D721Med (cell line): ENCODE results near the gene PCDHA13.

ENCODE experiments used
- DNase-seq: peaks from one replicate; pipeline ENCODE4 v3.0.0; 2011; ENCODE audit warnings: low spot score; ENCODE audit not compliant: insufficient read length
- FAIRE-seq: peaks from 2 replicates; lab custom pipeline; 2011; peaks lifted over from hg19 to GRCh38; lab: Jason Lieb, UNC
- CTCF ChIP-seq: IDR thresholded peaks from 2 replicates; pipeline ENCODE4 v1.5.1; 2012; ENCODE audit warnings: mild to moderate bottlenecking, control low read depth; ENCODE audit not compliant: insufficient read depth; ENCODE audit errors: missing control alignments

The PCDHA13 gene

GRCh38 chr5:140883927-140884697, 2.2 kb downstream of the PCDHA13 start:
- DNase-seq, result no peak
- no peak for FAIRE-seq
- TF ChIP-seq CTCF, result no peak

- no peak for TF ChIP-seq CTCF
- FAIRE-seq, result no peak
These were observed 34.4 kb downstream of the PCDHA13 start for GRCh38 chr5:140916325-140916724.

GRCh38 chr5:140923601-140924000, 41.7 kb downstream of the PCDHA13 start:
- no peak for TF ChIP-seq CTCF
- DNase-seq, result no peak
- no peak for FAIRE-seq

More at GRCh38 chr5:140916325-140916724, 34.4 kb downstream of the PCDHA13 start:
- no peak for DNase-seq

- no peak for TF ChIP-seq CTCF
- DNase-seq, result peak; percentile 32
- FAIRE-seq, result no peak
These were observed 44.0 kb downstream of the PCDHA13 start, which contains the start of gene PCDHAC1 for GRCh38 chr5:140925806-140926442. Gene PCDHAC1 (plus strand): TSS chr5:140926299. CDS start chr5:140926893, 594 bp downstream.

GRCh38 chr5:140926443-140927227, 44.7 kb downstream of the PCDHA13 start:
- DNase-seq, result peak; percentile 64
- TF ChIP-seq CTCF, result peak; percentile 77
- FAIRE-seq, result no peak

- TF ChIP-seq CTCF, result no peak
- FAIRE-seq, result no peak
- no peak for DNase-seq
These were observed 45.3 kb downstream of the PCDHA13 start for GRCh38 chr5:140927228-140927573.
